HepG2 (cell line): ENCODE measurements around the gene SH3BP2. TPM values are rescaled to one million over a fixed set of nuclear protein-coding genes. Genes with fewer than 3 reads are reported as not detected.
A peak's percentile ranks its signal among the peaks of the same experiment; 100 is the strongest.

ENCODE experiments used
- ARID3A ChIP-seq: IDR thresholded peaks from 2 replicates; pipeline ENCODE4 v1.6.1; 2012; ENCODE audit warnings: low read depth, low read length, improper control_type of control experiment
- ASH2L ChIP-seq: fragments of 300-600, 200-600 bp; sonication (generic); IDR thresholded peaks from 2 replicates; pipeline ENCODE4 v1.7.0; 2017; ENCODE audit warnings: low read depth, mild to moderate bottlenecking, moderate library complexity, mixed read lengths, low read length; ENCODE audit not compliant: insufficient read length
- GLI4 ChIP-seq: sonication (generic); formaldehyde crosslinking; IDR thresholded peaks from 2 replicates; pipeline ENCODE4 v1.5.1; 2020; ENCODE audit warnings: missing genetic modification reagents, mild to moderate bottlenecking, moderate library complexity, borderline replicate concordance
- POLR2A ChIP-seq, 2 experiments: IDR thresholded peaks; 2 replicates each; pipeline ENCODE4 v1.6.1; 2011; ENCODE audit warnings: low read depth in 2 of 2, low read length in 2 of 2, mild to moderate bottlenecking in 1 of 2, moderate library complexity in 1 of 2; ENCODE audit not compliant: insufficient read depth in 1 of 2
- RNF219 ChIP-seq: sonication (generic); formaldehyde crosslinking; IDR thresholded peaks from 2 replicates; pipeline ENCODE4 v1.5.0; 2020; ENCODE audit warnings: mild to moderate bottlenecking, missing genetic modification reagents
- SKI ChIP-seq: fragments of 450-650 bp; IDR thresholded peaks from one replicate; pipeline ENCODE4 v1.6.1; 2018; ENCODE audit warnings: mild to moderate bottlenecking; ENCODE audit not compliant: partially characterized antibody
- SNAPC4 ChIP-seq: sonication (generic); formaldehyde crosslinking; IDR thresholded peaks from 2 replicates; pipeline ENCODE4 v1.4.0; 2020; ENCODE audit warnings: mild to moderate bottlenecking, missing genetic modification reagents
- SPEN ChIP-seq: sonication (generic); formaldehyde crosslinking; IDR thresholded peaks from 2 replicates; pipeline ENCODE4 v1.5.1; 2020; ENCODE audit warnings: low read depth, mild to moderate bottlenecking, missing genetic modification reagents
- TFDP2 ChIP-seq: sonication (generic); formaldehyde crosslinking; IDR thresholded peaks from 2 replicates; pipeline ENCODE4 v1.4.0; 2020; ENCODE audit warnings: missing genetic modification reagents
- THAP7 ChIP-seq: sonication (generic); formaldehyde crosslinking; IDR thresholded peaks from 2 replicates; pipeline ENCODE4 v1.8.1; 2023; ENCODE audit warnings: mild to moderate bottlenecking, missing genetic modification reagents
- THAP8 ChIP-seq: sonication (generic); formaldehyde crosslinking; IDR thresholded peaks from 2 replicates; pipeline ENCODE4 v1.5.1; 2020; ENCODE audit warnings: missing genetic modification reagents, mild to moderate bottlenecking, borderline replicate concordance
- TRIM24 ChIP-seq: sonication (generic); formaldehyde crosslinking; IDR thresholded peaks from 2 replicates; pipeline ENCODE4 v1.8.0; 2022; ENCODE audit warnings: mild to moderate bottlenecking, missing genetic modification reagents
- ZFP36L1 ChIP-seq: sonication (generic); formaldehyde crosslinking; IDR thresholded peaks from 2 replicates; pipeline ENCODE4 v1.8.0; 2022; ENCODE audit warnings: mild to moderate bottlenecking, missing genetic modification reagents, moderate library complexity
- ZMYM4 ChIP-seq: sonication (generic); formaldehyde crosslinking; IDR thresholded peaks from 2 replicates; pipeline ENCODE4 v1.8.1; 2023; ENCODE audit warnings: mild to moderate bottlenecking, missing genetic modification reagents
- ZNF296 ChIP-seq: sonication (generic); formaldehyde crosslinking; conservative IDR thresholded peaks from 2 replicates; pipeline ENCODE4 v1.5.0; 2020; ENCODE audit warnings: mild to moderate bottlenecking, missing genetic modification reagents
- ZNF672 ChIP-seq: sonication (generic); formaldehyde crosslinking; IDR thresholded peaks from 2 replicates; pipeline ENCODE4 v1.8.1; 2022; ENCODE audit warnings: missing genetic modification reagents
- polyA plus RNA-seq, 8 experiments: library from polyadenylated mRNA; depleted of rRNA in 3 of 8; stranded (reverse) in 7 of 8; unstranded in 1 of 8; fragments of >200 nt; fragmentation: Illumina TruSeq in 4 of 8; extraction: Trizol in 4 of 8; gene quantifications; 2 replicates each; pipeline versions ENCODE4 v1.2.1 to v1.2.3, GENCODE V29; 2011 to 2016; ENCODE audit warnings: low read depth in 4 of 8, missing spikeins in 1 of 8, mixed read lengths in 1 of 8; ENCODE audit not compliant: insufficient read depth in 1 of 8
- total RNA-seq, 5 experiments: library from RNA; depleted of rRNA; stranded (reverse); fragments of >200 nt; fragmentation: Illumina TruSeq; extraction: Trizol; gene quantifications; 2 replicates each; pipeline ENCODE4 v1.2.3, GENCODE V29; 2016; ENCODE audit warnings: low read depth in 1 of 5

Gene SH3BP2
- total and polyA plus RNA-seq, 2 of the 13 experiments (the other 11 are each of a cell fraction or from before 2014, with no cell fraction given): 16.9 to 34.5 TPM

- TF ChIP-seq RNF219 (CRISPR knock-in tag) (no peak), GLI4 (no peak), ZFP36L1 (CRISPR knock-in tag) (peak; percentile 65; the same call in 1 of the 2 replicates), ARID3A (0 out of 2 replicates have a peak, but pooled peaks have one; percentile 15), ZMYM4 (CRISPR knock-in tag) (peak; percentile 70), SKI (peak; percentile 91), ZNF672 (CRISPR knock-in tag) (no peak), POLR2A (IDR thresholded peaks at IDR 0.05; ENCODE audit: insufficient read depth in 1 of 2, low read depth in 2 of 2, low read length in 2 of 2) (no peak), TRIM24 (CRISPR knock-in tag) (no peak), TFDP2 (no peak), ZNF296 (CRISPR knock-in tag) (no peak), THAP8 (CRISPR knock-in tag) (no peak), SPEN (peak; percentile 77; the same call in 1 of the 2 replicates), ASH2L (no peak), THAP7 (CRISPR knock-in tag) (no peak), SNAPC4 (no peak)
These were observed 67.8 kb downstream of the SH3BP2 start (continued) for GRCh38 chr4:2860391-2861348.
